ENCODE measurements around the gene TMEM217.

The TMEM217 gene

DNA sequence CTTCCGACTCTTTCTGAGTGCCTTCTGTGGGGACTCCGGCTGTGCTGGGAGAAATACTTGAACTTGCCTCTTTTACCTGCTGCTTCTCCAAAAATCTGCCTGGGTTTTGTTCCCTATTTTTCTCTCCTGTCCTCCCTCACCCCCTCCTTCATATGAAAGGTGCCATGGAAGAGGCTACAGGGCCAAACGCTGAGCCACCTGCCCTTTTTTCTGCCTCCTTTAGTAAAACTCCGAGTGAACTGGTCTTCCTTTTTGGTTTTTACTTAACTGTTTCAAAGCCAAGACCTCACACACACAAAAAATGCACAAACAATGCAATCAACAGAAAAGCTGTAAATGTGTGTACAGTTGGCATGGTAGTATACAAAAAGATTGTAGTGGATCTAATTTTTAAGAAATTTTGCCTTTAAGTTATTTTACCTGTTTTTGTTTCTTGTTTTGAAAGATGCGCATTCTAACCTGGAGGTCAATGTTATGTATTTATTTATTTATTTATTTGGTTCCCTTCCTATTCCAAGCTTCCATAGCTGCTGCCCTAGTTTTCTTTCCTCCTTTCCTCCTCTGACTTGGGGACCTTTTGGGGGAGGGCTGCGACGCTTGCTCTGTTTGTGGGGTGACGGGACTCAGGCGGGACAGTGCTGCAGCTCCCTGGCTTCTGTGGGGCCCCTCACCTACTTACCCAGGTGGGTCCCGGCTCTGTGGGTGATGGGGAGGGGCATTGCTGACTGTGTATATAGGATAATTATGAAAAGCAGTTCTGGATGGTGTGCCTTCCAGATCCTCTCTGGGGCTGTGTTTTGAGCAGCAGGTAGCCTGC, 83.2 kb downstream of the TMEM217 start:
- no peak overlapping the region for H3K4me3 ChIP-seq (ENCODE audit: low read length)
- H3K27ac ChIP-seq (ENCODE audit: low read length): no peak overlapping the region
- H3K9ac ChIP-seq (ENCODE audit: low read depth, low read length): no peak overlapping the region
- peaks cover 7% of the 10 kb centered on the region for H3K4me1 ChIP-seq (ENCODE audit: insufficient read depth, low read length)
- no peaks in the 10 kb centered on the region for H3K27me3 ChIP-seq (ENCODE audit: insufficient read depth, low read length)
- H3K36me3 ChIP-seq (ENCODE audit: insufficient read depth, low read depth, low read length): peaks cover 41% of the 10 kb centered on the region
- no peaks in the 10 kb centered on the region for H3K9me3 ChIP-seq (ENCODE audit: insufficient read depth, low read depth, low read length)

DNA sequence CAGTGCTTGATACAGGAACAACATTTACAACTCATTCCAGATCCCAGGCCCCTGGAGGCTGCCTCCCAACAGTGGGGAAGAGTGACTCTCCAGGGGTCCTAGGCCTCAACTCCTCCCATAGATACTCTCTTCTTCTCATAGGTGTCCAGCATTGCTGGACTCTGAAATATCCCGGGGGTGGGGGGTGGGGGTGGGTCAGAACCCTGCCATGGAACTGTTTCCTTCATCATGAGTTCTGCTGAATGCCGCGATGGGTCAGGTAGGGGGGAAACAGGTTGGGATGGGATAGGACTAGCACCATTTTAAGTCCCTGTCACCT, 83.8 kb downstream of the TMEM217 start:
- no peak overlapping the region for H3K9ac ChIP-seq (ENCODE audit: low read depth, low read length)
- peaks cover 7% of the 10 kb centered on the region for H3K4me1 ChIP-seq (ENCODE audit: insufficient read depth, low read length)
- H3K27ac ChIP-seq (ENCODE audit: low read length): no peak overlapping the region
- peaks cover 41% of the 10 kb centered on the region for H3K36me3 ChIP-seq (ENCODE audit: insufficient read depth, low read depth, low read length)
- no peaks in the 10 kb centered on the region for H3K27me3 ChIP-seq (ENCODE audit: insufficient read depth, low read length)
- no peak overlapping the region for H3K4me3 ChIP-seq (ENCODE audit: low read length)
- no peaks in the 10 kb centered on the region for H3K9me3 ChIP-seq (ENCODE audit: insufficient read depth, low read depth, low read length)

DNA sequence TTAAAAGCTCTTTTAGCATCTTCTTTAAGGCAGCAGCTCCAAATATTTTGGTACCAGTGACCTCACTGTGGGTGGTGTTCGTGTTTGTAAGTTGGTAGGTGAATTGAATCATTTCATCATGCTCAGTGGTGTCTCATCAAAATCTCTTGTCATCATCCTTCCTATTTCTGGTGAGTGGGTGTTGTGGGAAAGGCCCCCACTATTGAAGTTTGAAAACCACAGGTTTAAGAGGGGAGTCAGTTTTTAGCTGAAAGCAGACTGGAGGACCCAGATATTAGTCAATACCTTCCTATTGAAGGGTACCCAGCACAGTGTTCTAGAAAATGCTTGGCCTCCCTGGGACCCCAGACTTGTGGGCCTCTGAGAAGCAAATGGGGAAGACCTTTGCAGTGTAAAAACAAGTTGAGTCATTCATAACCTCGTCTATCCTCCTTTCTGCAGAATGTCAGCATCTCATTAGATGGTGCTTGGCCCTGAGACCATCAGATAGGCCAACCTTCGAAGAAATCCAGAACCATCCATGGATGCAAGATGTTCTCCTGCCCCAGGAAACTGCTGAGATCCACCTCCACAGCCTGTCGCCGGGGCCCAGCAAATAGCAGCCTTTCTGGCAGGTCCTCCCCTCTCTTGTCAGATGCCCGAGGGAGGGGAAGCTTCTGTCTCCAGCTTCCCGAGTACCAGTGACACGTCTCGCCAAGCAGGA, 84.3 kb downstream of the TMEM217 start:
- no peaks in the 10 kb centered on the region for H3K27me3 ChIP-seq (ENCODE audit: insufficient read depth, low read length)
- no peak overlapping the region for H3K4me3 ChIP-seq (ENCODE audit: low read length)
- H3K27ac ChIP-seq (ENCODE audit: low read length): no peak overlapping the region
- no peak overlapping the region for H3K9ac ChIP-seq (ENCODE audit: low read depth, low read length)
- peaks cover 11% of the 10 kb centered on the region for H3K4me1 ChIP-seq (ENCODE audit: insufficient read depth, low read length)
- H3K9me3 ChIP-seq (ENCODE audit: insufficient read depth, low read depth, low read length): no peaks in the 10 kb centered on the region
- H3K36me3 ChIP-seq (ENCODE audit: insufficient read depth, low read depth, low read length): peaks cover 41% of the 10 kb centered on the region

DNA sequence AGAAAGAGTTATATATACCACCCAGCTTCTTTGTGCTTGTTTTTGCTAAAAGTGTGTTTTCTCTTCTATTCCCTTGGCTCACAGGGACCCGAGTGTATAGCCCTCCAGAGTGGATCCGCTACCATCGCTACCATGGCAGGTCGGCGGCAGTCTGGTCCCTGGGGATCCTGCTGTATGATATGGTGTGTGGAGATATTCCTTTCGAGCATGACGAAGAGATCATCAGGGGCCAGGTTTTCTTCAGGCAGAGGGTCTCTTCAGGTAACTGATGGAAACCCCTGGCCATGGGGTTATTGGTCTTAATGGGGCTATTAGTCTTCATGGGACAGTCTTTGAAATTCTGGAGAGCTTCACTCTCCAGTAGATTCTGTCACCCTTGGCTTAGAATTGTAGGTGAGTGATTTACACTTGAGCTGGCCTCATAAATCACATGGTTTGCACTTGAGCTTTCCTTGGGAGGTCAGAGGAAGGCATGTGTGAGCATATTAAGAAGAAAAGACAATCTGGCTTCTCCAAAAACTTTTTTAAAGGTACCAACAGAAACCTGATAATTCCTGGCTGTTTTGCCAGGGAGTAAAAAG, 84.9 kb downstream of the TMEM217 start:
- H3K27ac ChIP-seq (ENCODE audit: low read length): no peak overlapping the region
- peaks cover 5% of the 10 kb centered on the region; the same call in 1 of the 2 replicates for H3K27me3 ChIP-seq (ENCODE audit: insufficient read depth, low read length)
- peaks cover 17% of the 10 kb centered on the region for H3K4me1 ChIP-seq (ENCODE audit: insufficient read depth, low read length)
- H3K9me3 ChIP-seq (ENCODE audit: insufficient read depth, low read depth, low read length): no peaks in the 10 kb centered on the region
- H3K9ac ChIP-seq (ENCODE audit: low read depth, low read length): no peak overlapping the region
- peaks cover 41% of the 10 kb centered on the region for H3K36me3 ChIP-seq (ENCODE audit: insufficient read depth, low read depth, low read length)
- H3K4me3 ChIP-seq (ENCODE audit: low read length): no peak overlapping the region

DNA sequence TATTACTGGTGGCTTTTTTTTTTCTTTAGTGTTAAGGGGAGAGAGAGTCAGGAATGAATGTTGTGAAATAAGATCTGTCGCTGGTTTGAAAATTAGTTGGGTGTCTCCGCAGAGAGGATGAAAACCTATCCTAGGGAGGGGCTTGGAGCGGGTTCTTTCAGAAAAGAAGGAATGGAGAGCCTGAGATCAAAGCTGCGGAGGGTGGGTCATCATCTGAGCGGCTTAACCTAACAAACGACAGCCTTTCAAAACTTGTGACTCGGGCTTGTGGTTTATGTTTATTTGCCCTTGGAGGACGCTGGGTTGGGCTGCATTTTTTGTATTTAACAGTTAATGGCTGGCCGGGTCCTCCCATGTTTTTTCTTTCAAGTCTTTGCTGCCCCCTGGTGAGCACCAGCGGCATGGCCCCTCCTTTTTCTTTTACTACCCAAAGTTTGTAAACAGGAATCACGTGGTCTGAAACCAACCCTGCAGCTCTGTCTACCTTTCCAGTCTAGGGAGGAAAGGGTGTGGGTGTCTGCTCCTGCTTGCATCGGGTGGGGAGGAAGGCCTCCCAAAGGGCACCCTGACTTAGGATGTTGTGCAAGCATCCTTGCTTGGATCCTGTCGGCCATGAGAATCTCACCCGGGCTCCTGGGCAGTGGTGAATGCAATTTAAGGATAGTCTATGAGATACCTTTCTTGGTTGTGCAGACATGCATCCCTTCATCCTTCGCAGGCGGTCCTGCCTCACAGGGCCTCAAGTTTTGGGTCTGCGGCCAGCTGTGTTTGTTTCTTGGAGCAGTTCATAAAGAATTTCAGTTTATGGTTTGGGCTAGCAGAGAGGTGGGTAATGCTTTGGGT, 85.8 kb downstream of the TMEM217 start:
- H3K27ac ChIP-seq (ENCODE audit: low read length): no peak overlapping the region
- H3K9ac ChIP-seq (ENCODE audit: low read depth, low read length): peak overlapping the region; percentile 90; the same call in 1 of the 2 replicates
- H3K27me3 ChIP-seq (ENCODE audit: insufficient read depth, low read length): peaks cover 5% of the 10 kb centered on the region; the same call in 1 of the 2 replicates
- peaks cover 17% of the 10 kb centered on the region for H3K4me1 ChIP-seq (ENCODE audit: insufficient read depth, low read length)
- peak overlapping the region; percentile 84 for H3K4me3 ChIP-seq (ENCODE audit: low read length)
- H3K9me3 ChIP-seq (ENCODE audit: insufficient read depth, low read depth, low read length): no peaks in the 10 kb centered on the region
- peaks cover 41% of the 10 kb centered on the region for H3K36me3 ChIP-seq (ENCODE audit: insufficient read depth, low read depth, low read length)

DNA sequence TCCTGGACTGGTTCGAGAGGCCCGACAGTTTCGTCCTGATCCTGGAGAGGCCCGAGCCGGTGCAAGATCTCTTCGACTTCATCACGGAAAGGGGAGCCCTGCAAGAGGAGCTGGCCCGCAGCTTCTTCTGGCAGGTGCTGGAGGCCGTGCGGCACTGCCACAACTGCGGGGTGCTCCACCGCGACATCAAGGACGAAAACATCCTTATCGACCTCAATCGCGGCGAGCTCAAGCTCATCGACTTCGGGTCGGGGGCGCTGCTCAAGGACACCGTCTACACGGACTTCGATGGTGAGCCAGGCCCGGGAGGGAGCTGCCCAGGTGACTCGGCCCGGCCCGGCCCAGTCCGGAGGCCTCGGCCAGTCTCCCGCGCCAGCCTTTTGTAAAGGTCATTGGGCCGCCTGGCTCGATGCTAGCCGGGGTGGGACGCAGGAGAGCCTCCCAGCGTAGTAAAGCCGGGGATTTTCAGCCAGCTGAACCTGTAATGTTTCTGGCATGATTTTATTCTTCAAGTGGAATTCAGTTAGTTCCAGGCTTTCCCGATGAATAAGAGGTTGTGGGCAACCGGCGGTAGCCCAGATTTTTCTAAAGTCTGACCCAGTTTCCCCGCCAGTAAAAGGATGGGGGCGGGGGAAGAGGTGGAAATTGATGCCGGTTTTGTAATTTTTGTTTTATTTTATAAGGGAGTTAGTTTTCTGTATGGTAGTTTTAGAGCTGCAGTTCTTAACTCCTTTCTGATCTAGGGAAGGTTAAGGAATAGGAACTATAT, 86.6 kb downstream of the TMEM217 start:
- Histone ChIP-seq H3K9ac (ENCODE audit: low read depth, low read length) (peak overlapping the region; percentile 90), H3K4me1 (ENCODE audit: insufficient read depth, low read length) (peaks cover 17% of the 10 kb centered on the region), H3K27me3 (ENCODE audit: insufficient read depth, low read length) (peaks cover 5% of the 10 kb centered on the region; the same call in 1 of the 2 replicates), H3K9me3 (ENCODE audit: insufficient read depth, low read depth, low read length) (no peaks in the 10 kb centered on the region), H3K4me3 (ENCODE audit: low read length) (peak overlapping the region; percentile 84), H3K27ac (ENCODE audit: low read length) (no peak overlapping the region), H3K36me3 (ENCODE audit: insufficient read depth, low read depth, low read length) (peaks cover 41% of the 10 kb centered on the region)

DNA sequence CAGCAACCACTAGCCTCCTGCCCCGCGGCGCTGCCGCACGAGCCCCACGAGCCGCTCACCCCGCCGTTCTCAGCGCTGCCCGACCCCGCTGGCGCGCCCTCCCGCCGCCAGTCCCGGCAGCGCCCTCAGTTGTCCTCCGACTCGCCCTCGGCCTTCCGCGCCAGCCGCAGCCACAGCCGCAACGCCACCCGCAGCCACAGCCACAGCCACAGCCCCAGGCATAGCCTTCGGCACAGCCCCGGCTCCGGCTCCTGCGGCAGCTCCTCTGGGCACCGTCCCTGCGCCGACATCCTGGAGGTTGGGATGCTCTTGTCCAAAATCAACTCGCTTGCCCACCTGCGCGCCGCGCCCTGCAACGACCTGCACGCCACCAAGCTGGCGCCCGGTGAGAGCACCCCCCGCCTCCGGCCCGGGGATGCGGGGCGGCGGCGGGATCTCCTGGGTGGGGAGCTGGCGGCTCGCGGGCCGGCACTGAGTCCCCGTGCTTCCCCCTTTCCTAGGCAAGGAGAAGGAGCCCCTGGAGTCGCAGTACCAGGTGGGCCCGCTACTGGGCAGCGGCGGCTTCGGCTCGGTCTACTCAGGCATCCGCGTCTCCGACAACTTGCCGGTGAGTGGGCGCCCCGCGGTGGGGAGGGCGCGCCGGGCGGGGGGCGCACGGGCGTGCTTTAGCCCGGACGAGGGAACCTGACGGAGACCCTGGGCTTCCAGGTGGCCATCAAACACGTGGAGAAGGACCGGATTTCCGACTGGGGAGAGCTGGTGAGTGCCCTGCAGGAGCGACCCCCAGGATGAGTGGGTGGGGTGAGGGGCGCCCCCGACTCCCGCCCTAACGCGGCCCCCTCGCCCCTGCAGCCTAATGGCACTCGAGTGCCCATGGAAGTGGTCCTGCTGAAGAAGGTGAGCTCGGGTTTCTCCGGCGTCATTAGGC, 87.4 kb downstream of the TMEM217 start:
- Histone ChIP-seq H3K4me3 (ENCODE audit: low read length) (peak overlapping the region; percentile 84), H3K4me1 (ENCODE audit: insufficient read depth, low read length) (peaks cover 17% of the 10 kb centered on the region), H3K36me3 (ENCODE audit: insufficient read depth, low read depth, low read length) (peaks cover 36% of the 10 kb centered on the region), H3K27ac (ENCODE audit: low read length) (no peak overlapping the region), H3K9ac (ENCODE audit: low read depth, low read length) (peak overlapping the region; percentile 90), H3K9me3 (ENCODE audit: insufficient read depth, low read depth, low read length) (no peaks in the 10 kb centered on the region), H3K27me3 (ENCODE audit: insufficient read depth, low read length) (peaks cover 5% of the 10 kb centered on the region; the same call in 1 of the 2 replicates)

DNA sequence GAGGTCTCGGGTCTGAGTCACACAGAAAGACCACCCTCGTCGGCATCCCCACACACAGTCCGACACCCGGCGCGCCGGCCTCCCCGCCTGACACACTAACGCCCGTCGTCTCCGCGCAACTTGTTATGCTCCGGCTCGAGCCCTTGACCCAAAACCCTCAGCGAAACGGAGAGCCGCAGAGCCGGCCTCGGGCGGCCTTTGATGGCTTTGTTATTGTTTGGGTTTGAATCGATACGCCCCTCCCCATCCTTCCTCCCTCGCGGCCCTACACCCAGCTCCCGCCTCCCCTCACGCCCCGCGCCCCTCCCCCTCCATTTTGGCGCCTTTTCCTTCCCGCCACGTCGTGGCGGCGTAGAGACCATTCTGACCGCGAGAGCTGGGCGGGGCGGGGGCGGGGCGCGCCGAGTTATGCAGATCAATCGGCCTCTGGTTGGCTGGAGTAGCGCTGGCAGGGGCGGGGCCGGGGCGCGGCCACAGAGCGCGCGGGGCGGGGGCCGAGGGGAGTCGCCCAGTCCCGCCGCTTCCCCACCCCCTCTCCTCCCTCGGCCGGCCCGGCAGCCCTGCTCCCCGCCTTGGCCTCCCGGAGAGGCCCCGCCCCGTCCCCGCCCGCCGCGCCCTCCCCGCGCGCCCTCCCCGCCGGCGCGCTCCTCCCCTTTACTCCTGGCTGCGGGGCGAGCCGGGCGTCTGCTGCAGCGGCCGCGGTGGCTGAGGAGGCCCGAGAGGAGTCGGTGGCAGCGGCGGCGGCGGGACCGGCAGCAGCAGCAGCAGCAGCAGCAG, 88.3 kb downstream of the TMEM217 start, which contains the start of gene PIM1:
TSS of gene PIM1 (plus strand) at position 657 of the 777 bp plus-strand sequence. CDS start 424 bp downstream, outside the sequence.
- Histone ChIP-seq H3K36me3 (ENCODE audit: insufficient read depth, low read depth, low read length) (peaks cover 28% of the 10 kb centered on the region), H3K9me3 (ENCODE audit: insufficient read depth, low read depth, low read length) (no peaks in the 10 kb centered on the region), H3K4me1 (ENCODE audit: insufficient read depth, low read length) (peaks cover 17% of the 10 kb centered on the region), H3K27me3 (ENCODE audit: insufficient read depth, low read length) (peaks cover 5% of the 10 kb centered on the region; the same call in 1 of the 2 replicates), H3K4me3 (ENCODE audit: low read length) (peak within 1 kb of the TSS; percentile 84), H3K9ac (ENCODE audit: low read depth, low read length) (peak within 1 kb of the TSS; percentile 92), H3K27ac (ENCODE audit: low read length) (peak within 1 kb of the TSS; percentile 92)

DNA sequence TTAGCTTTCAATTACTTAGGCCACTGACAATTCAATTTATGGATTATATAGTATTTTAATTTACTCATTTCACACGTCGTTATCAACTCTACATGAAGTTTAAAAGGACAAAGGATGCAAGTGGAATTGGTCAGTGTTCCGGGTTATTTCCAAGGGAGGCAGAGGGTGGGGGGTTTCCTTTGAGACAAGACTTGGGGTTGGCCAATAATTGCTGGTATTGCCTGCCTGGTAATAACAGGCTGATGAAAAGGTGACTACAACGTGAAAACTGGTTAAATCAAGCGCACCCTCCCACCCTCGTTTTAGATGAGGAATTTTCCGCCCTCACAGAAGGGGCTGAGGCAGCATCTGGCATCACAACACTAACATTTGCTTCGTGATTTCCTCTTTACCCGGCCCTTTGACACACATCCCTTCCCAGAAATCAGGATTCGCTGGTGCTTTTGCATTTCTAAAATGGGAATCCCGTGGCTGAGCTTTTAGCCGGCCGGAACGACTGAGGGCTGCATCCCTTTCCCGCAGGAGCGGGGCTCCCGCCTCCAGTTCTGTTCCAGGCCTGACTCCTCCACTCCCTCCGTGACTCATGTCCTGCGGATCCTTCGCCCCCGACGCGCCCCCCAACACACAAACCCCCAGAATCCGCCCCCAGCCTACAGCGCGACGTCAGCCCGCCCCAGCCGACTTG, 89.0 kb downstream of the TMEM217 start:
- Histone ChIP-seq H3K27me3 (ENCODE audit: insufficient read depth, low read length) (peaks cover 5% of the 10 kb centered on the region; the same call in 1 of the 2 replicates), H3K9me3 (ENCODE audit: insufficient read depth, low read depth, low read length) (no peaks in the 10 kb centered on the region), H3K36me3 (ENCODE audit: insufficient read depth, low read depth, low read length) (peaks cover 20% of the 10 kb centered on the region), H3K4me3 (ENCODE audit: low read length) (peak overlapping the region; percentile 79), H3K4me1 (ENCODE audit: insufficient read depth, low read length) (peaks cover 17% of the 10 kb centered on the region), H3K27ac (ENCODE audit: low read length) (peak overlapping the region; percentile 92), H3K9ac (ENCODE audit: low read depth, low read length) (peak overlapping the region; percentile 92)

All from iPS-20b (cell line).